ENCODE results near the gene ANAPC2.

Gene ANAPC2

DNA sequence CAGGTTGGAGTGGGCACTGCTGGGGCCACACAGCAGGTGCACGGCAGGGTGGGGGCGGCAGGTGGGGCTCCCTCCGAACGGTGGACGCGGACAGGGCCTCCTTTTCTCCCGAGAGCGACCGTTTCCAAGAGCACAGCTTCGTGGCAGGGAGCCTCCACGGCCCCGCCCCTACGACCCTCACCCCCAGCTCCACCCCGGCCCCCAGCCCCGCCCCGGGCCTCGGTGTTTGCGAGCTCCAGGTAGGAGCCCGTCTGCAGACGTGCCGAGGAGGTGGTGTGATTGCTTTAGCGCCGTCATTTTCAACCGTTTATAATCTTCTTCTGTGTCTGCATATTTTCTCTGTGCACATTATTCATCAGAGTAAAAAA is 40.6 kb downstream of the ANAPC2 start:
- no peak overlapping the region for H3K4me3 ChIP-seq (ENCODE audit: low read depth, low read length)
- TF ChIP-seq POLR2A (IDR thresholded peaks at IDR 0.05; ENCODE audit: extremely low read depth, insufficient read length) (no peak), MYC (IDR thresholded peaks at IDR 0.05; ENCODE audit: low read depth, low read length) (no peak)
- TF ChIP-seq, protein P1, sequence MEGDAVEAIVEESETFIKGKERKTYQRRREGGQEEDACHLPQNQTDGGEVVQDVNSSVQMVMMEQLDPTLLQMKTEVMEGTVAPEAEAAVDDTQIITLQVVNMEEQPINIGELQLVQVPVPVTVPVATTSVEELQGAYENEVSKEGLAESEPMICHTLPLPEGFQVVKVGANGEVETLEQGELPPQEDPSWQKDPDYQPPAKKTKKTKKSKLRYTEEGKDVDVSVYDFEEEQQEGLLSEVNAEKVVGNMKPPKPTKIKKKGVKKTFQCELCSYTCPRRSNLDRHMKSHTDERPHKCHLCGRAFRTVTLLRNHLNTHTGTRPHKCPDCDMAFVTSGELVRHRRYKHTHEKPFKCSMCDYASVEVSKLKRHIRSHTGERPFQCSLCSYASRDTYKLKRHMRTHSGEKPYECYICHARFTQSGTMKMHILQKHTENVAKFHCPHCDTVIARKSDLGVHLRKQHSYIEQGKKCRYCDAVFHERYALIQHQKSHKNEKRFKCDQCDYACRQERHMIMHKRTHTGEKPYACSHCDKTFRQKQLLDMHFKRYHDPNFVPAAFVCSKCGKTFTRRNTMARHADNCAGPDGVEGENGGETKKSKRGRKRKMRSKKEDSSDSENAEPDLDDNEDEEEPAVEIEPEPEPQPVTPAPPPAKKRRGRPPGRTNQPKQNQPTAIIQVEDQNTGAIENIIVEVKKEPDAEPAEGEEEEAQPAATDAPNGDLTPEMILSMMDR (IDR thresholded peaks at IDR 0.05; ENCODE audit: low read depth, low read length): no peak
- TF ChIP-seq, protein P2, sequence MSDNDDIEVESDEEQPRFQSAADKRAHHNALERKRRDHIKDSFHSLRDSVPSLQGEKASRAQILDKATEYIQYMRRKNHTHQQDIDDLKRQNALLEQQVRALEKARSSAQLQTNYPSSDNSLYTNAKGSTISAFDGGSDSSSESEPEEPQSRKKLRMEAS (IDR thresholded peaks at IDR 0.05; ENCODE audit: low read depth, low read length): no peak
- no peak for DNase-seq (ENCODE audit: low read depth)

DNA sequence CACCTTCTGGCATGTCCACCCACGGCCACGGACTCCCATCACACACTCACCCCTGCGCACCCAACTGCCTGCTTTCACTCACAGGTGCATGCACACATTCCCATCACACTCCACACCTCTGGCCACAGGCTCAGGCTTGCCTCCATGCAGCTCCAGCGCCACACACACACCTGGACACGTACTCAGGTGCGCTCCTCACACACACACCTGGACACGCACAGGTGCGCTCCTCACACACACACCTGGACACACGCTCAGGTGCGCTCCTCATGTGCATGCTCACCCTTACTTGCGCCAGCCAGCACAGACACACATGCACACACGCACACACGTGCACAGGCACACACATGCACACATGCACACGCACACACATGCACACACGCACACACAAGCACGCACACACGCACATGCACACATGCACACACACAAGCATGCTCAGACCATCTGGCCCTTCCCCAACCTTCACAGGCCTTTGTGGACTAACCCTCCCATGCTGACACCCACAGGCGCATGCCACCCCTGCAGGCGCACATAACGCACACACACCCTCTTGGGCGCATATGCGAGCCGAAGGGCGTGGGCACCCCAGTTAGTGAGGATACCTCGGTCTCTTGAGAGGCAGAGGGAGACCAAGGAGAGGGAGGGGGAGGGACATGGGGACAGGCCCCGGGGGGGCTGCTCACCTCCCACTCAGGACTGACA is 41.1 kb downstream of the ANAPC2 start:
- DNase-seq (ENCODE audit: low read depth): no peak
- no peak overlapping the region for H3K4me3 ChIP-seq (ENCODE audit: low read depth, low read length)
- TF ChIP-seq MYC (IDR thresholded peaks at IDR 0.05; ENCODE audit: low read depth, low read length): no peak
- TF ChIP-seq POLR2A (IDR thresholded peaks at IDR 0.05; ENCODE audit: extremely low read depth, insufficient read length): no peak
- TF ChIP-seq, protein P2 (IDR thresholded peaks at IDR 0.05; ENCODE audit: low read depth, low read length): peak; percentile 10; the same call in 1 of the 2 replicates
- TF ChIP-seq, protein P1 (IDR thresholded peaks at IDR 0.05; ENCODE audit: low read depth, low read length): no peak

DNA sequence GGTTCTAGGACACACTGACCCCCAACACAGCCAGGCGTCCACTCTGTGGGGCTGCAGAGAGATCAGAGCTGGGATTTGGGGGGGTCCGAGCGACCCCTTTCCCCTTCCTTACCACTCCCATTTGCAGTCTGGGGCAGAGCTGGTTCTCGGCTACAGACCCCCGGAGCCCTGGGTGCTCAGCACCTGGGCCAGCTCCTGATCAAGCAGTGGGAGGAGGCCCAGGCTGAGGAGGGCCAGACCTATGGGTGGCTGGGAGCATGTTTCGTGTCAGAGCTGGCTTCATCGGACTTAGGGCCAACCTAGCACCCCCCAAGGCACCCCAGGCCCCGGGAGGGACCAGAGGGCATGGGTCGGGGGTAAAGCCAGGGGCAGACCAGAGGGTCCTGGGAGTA is 41.8 kb downstream of the ANAPC2 start:
- DNase-seq (ENCODE audit: low read depth): no peak
- H3K4me3 ChIP-seq (ENCODE audit: low read depth, low read length): no peak overlapping the region
- no peak for TF ChIP-seq POLR2A (IDR thresholded peaks at IDR 0.05; ENCODE audit: extremely low read depth, insufficient read length)

DNA sequence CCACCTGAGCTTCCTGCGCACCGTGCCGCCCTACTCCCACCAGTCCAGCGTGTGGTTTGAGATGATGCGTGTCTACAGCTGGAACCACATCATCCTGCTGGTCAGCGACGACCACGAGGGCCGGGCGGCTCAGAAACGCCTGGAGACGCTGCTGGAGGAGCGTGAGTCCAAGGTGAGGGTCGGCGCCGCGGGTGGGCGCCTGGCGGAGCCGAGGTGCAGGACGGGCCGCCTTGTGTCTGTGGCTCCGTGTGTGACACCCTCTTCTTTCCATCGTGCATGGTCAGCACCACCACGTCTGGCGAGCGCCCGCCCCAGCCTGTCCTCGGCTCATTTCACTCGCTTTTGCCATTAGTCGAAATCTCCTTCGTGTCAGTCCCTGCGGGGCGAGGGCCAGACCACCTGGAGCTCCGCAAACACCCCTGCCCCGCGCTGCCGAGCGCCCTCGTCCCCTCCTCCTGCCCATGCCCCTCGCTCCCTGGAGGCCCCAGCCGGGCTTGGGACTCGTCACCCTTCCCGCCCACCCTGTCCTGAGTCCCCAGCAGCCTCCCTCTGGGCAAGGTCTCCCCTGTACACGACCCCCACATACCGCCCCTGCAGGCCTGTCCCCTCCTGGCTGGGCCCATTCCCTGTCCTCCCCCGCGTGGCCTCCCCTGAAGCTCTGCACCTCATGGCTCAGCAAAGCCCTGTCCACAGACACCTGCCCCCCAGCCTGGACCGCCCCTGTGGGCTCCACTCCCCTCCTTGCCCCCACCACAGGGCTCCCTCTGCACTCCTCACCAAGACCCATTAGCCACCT is 42.4 kb downstream of the ANAPC2 start:
- H3K4me3 ChIP-seq (ENCODE audit: low read depth, low read length): no peak overlapping the region
- no peak for DNase-seq (ENCODE audit: low read depth)
- TF ChIP-seq MYC (IDR thresholded peaks at IDR 0.05; ENCODE audit: low read depth, low read length) (no peak), POLR2A (IDR thresholded peaks at IDR 0.05; ENCODE audit: extremely low read depth, insufficient read length) (no peak)
- TF ChIP-seq, protein P1 (IDR thresholded peaks at IDR 0.05; ENCODE audit: low read depth, low read length): no peak
- TF ChIP-seq, protein P2 (IDR thresholded peaks at IDR 0.05; ENCODE audit: low read depth, low read length): no peak

DNA sequence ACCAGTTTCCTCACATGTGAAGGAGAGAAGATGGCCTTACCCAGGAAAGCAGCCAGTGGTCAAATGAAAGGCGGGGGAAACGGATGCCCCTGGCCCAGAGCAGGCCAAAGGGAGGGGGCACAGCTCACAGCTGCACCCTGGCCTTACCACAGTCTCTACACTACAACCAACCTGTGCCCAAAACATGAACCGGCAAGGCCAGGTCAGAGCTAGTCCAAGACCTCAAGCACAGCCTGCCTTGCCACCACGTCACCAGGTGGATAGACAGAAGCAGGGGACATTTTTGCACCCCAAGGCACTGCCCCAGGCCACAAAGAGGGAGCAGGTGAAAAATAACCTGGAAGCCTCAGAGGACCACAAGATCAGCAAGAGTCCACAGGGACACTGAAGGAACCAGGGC is 44.9 kb downstream of the ANAPC2 start:
- no peak for DNase-seq (ENCODE audit: low read depth)
- TF ChIP-seq POLR2A (IDR thresholded peaks at IDR 0.05; ENCODE audit: extremely low read depth, insufficient read length): no peak
- TF ChIP-seq, protein P1 (IDR thresholded peaks at IDR 0.05; ENCODE audit: low read depth, low read length): no peak
- TF ChIP-seq, protein P2 (IDR thresholded peaks at IDR 0.05; ENCODE audit: low read depth, low read length): no peak
- TF ChIP-seq MYC (IDR thresholded peaks at IDR 0.05; ENCODE audit: low read depth, low read length): no peak
- no peak overlapping the region for H3K4me3 ChIP-seq (ENCODE audit: low read depth, low read length)
